DOHH2 (cell line): ENCODE measurements around the gene CDKN1C.

Experiments
- EZH2phosphoT487 ChIP-seq: fragments of 200-600 bp; sonication (generic); IDR thresholded peaks from 2 replicates; pipeline ENCODE4 v1.6.1; 2017; ENCODE audit warnings: borderline replicate concordance, mild to moderate bottlenecking, antibody characterized with exemption, low read length, moderate library complexity, mixed read lengths
- TF ChIP-seq, protein P1 (sequence below): fragments of 200-600 bp; sonication (generic); IDR thresholded peaks from one replicate; pipeline ENCODE4 v1.5.1; 2014; ENCODE audit warnings: antibody characterized with exemption, mild to moderate bottlenecking, low read depth, low read length; ENCODE audit not compliant: poor library complexity, severe bottlenecking

DNA sequence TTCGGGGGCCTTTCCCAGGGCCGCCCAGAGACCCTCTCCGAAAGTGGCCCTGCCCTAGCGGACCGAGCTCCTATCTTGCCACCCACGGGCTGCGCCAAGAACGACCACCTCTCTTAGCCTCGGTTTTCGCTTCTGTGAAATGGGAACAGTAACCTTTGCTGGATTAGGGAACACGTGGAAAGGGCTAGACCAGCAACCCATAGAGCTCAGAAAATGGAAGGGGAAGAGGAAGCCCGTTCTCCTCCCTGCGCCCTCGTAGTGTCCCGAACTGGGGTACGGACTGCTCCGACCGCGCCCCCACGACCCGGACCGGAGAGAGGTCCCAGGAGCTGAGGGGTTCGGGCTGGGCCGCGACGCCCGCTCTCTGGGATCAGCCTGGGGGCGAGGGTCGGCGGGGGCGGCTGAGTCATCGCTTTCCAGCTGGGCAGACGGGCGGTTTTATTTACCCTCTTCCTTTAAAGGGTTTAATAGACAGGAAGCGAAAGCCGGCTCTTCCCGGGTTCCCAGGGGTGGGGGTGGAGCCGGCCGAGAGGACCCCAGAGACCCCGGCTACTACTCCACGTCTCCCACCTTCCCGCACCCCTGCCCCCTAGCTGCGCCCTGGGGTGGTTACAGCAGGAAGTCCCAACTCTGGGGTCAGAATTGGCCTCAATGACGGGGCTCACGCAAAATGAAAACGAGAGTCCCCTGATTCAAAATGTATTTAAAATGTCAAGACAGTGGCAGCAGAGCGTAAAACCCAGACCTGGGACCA is 44.6 kb upstream of the CDKN1C start:
- TF ChIP-seq, protein P1, sequence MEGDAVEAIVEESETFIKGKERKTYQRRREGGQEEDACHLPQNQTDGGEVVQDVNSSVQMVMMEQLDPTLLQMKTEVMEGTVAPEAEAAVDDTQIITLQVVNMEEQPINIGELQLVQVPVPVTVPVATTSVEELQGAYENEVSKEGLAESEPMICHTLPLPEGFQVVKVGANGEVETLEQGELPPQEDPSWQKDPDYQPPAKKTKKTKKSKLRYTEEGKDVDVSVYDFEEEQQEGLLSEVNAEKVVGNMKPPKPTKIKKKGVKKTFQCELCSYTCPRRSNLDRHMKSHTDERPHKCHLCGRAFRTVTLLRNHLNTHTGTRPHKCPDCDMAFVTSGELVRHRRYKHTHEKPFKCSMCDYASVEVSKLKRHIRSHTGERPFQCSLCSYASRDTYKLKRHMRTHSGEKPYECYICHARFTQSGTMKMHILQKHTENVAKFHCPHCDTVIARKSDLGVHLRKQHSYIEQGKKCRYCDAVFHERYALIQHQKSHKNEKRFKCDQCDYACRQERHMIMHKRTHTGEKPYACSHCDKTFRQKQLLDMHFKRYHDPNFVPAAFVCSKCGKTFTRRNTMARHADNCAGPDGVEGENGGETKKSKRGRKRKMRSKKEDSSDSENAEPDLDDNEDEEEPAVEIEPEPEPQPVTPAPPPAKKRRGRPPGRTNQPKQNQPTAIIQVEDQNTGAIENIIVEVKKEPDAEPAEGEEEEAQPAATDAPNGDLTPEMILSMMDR: no peak
- no peak for TF ChIP-seq EZH2phosphoT487
